Right lobe of liver (tissue), 4 donors: ENCODE measurements around the gene RHCG.

Experiments
- POLR2A ChIP-seq: fragments of 450-650 bp; IDR thresholded peaks from one replicate; pipeline ENCODE4 v1.6.1; 2017; ENCODE audit warnings: antibody characterized with exemption, mild to moderate bottlenecking
- TF ChIP-seq, protein P1 (sequence below), 4 donors: fragments of 200-600 bp in 3 of 4; fragments of 450-650 bp in 1 of 4; IDR thresholded peaks; one replicate each; pipeline versions ENCODE4 v1.5.1 to v1.8.0; 2016 to 2022; ENCODE audit warnings: antibody characterized with exemption in 4 of 4, mild to moderate bottlenecking in 2 of 4
- donor health status: DM: no; HTN: no; CAD: no.
- donor health status: DM: no; HTN: no; CAD: no.
- donor health status: DM: no; HTN: yes; CAD: no.

GRCh38 chr15:89500397-89501270 is 4.3 kb upstream of the RHCG start:
- TF ChIP-seq, protein P1, sequence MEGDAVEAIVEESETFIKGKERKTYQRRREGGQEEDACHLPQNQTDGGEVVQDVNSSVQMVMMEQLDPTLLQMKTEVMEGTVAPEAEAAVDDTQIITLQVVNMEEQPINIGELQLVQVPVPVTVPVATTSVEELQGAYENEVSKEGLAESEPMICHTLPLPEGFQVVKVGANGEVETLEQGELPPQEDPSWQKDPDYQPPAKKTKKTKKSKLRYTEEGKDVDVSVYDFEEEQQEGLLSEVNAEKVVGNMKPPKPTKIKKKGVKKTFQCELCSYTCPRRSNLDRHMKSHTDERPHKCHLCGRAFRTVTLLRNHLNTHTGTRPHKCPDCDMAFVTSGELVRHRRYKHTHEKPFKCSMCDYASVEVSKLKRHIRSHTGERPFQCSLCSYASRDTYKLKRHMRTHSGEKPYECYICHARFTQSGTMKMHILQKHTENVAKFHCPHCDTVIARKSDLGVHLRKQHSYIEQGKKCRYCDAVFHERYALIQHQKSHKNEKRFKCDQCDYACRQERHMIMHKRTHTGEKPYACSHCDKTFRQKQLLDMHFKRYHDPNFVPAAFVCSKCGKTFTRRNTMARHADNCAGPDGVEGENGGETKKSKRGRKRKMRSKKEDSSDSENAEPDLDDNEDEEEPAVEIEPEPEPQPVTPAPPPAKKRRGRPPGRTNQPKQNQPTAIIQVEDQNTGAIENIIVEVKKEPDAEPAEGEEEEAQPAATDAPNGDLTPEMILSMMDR (IDR thresholded peaks at IDR 0.05), result peak in 1 of 4 donors; percentile 20
- TF ChIP-seq POLR2A, result no peak
